ENCODE measurements around the gene PLEKHG5.
"Not testable (repeated sequence)": the region's sequence is repeated elsewhere in the genome, so short reads cannot be mapped to it uniquely, and the experiment has no call there.

Gene PLEKHG5

GRCh38 chr1:6495540-6496364 lies 4.3 kb upstream of the PLEKHG5 start:
- no peak for DNase-seq

- no peak for DNase-seq
Measured at GRCh38 chr1:6495041-6495441, 3.6 kb upstream of the PLEKHG5 start.

- no peak for DNase-seq
Measured at GRCh38 chr1:6494627-6495026, 3.2 kb upstream of the PLEKHG5 start.

GRCh38 chr1:6493834-6494223 lies 2.4 kb upstream of the PLEKHG5 start:
- DNase-seq, result not testable (repeated sequence)

GRCh38 chr1:6491966-6492365 lies 499 bp upstream of the PLEKHG5 start:
- no peak for DNase-seq

- DNase-seq, result no peak
Measured at GRCh38 chr1:6491081-6491449, 402 bp downstream of the PLEKHG5 start.

- DNase-seq, result peak; percentile 70
Measured at GRCh38 chr1:6490181-6491080, 1.0 kb downstream of the PLEKHG5 start.

GRCh38 chr1:6489799-6490180 lies 1.7 kb downstream of the PLEKHG5 start:
- peak; percentile 53 for DNase-seq

GRCh38 chr1:6489383-6489765 lies 2.1 kb downstream of the PLEKHG5 start:
- no peak for DNase-seq

- DNase-seq, result no peak
Measured at GRCh38 chr1:6488602-6489382, 2.7 kb downstream of the PLEKHG5 start.

GRCh38 chr1:6487804-6488484 lies 3.5 kb downstream of the PLEKHG5 start:
- DNase-seq, result no peak

- peak; percentile 69 for DNase-seq
Measured at GRCh38 chr1:6486433-6487011, 4.9 kb downstream of the PLEKHG5 start.

- DNase-seq, result no peak
Measured at GRCh38 chr1:6485168-6486101, 6.0 kb downstream of the PLEKHG5 start.

GRCh38 chr1:6484826-6485167 lies 6.7 kb downstream of the PLEKHG5 start:
- no peak for DNase-seq

GRCh38 chr1:6483761-6484117 lies 7.7 kb downstream of the PLEKHG5 start:
- DNase-seq, result no peak

GRCh38 chr1:6483017-6483760 lies 8.3 kb downstream of the PLEKHG5 start:
- DNase-seq, result no peak

- DNase-seq, result no peak
Measured at GRCh38 chr1:6481820-6482219, 9.6 kb downstream of the PLEKHG5 start.

- no peak for DNase-seq
Measured at GRCh38 chr1:6477039-6477820, 14.2 kb downstream of the PLEKHG5 start.

- no peak for DNase-seq
Measured at GRCh38 chr1:6476483-6476882, 15.0 kb downstream of the PLEKHG5 start.
